Suppressor macrophage treated with lipopolysaccharide for 1 hour (primary cell): ENCODE data around the gene CCNL1.
"Not testable (repeated sequence)": the region's sequence is repeated elsewhere in the genome, so short reads cannot be mapped to it uniquely, and the experiment has no call there.

Experiments used
- DNase-seq, 3 donors: peaks; one replicate each; pipeline ENCODE4 v3.0.0-alpha.2; 2020 to 2022

CCNL1 gene

DNA sequence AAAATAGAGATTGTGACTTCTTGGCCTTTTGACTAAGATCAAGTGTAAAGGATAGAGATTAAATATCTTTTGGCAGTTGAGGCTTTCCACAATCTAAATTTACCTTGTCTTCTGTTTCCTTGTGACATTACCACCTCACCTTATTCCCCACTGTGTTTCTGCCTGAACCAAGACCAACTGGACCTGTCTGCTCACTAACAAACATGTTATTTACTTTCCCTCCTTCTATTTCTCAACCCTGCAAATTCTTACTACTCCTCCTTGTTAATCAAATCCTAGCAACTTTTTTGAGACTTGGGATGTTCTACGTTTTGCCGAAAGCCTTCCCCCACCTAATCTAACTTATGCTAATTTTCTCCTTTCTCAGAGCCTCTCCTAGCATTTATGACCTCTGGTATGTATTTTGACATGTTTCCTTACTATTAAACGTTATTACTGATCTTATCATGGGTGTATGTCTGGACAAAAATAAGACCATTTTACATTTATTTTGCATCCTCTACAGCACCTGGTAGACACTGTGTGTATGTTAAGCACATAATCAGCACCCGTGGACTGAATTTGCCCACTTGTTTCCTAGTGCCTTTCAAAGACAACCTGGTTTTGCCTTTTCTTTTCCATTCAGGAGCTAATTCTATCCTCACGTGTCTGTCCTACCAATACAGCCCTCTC is 7.6 kb upstream of the CCNL1 start:
- no peak for DNase-seq

DNA sequence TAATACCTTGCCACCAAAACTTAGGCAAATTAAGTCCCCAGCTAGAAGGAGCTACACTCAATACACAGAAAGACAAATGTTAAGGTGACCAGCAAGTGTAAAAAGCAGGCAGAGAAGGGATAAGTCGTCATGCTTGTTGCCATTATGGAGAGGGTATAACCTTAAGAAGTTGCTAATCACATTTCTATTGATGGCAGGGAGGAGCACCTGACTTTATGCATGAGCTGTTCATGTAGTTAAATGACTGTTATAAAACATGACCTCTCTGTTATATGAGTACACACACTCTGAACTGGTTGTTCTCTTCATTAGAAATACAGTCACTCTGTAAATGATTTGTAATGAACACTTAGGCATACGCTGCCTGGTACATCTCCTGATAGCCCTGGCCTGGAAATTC is 6.6 kb upstream of the CCNL1 start:
- DNase-seq = no peak

DNA sequence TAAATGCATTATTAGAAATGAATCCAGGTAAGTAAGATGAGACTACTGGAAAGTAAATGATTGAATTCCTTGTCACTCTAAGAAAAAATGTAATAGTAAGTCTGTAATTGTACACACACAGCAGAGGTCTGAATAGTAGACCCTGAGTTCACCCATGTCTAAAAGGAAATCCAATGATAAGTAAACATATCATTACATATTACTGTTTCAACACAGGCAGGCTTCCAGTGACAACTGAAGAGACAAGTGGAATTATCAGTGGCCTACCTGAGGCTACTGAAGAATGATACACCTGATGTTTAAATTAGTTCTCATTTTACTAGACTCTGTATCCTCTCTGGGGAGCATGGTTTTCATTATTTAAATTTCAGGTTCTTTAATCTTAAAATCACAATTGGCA is 6.2 kb upstream of the CCNL1 start:
- no peak for DNase-seq

DNA sequence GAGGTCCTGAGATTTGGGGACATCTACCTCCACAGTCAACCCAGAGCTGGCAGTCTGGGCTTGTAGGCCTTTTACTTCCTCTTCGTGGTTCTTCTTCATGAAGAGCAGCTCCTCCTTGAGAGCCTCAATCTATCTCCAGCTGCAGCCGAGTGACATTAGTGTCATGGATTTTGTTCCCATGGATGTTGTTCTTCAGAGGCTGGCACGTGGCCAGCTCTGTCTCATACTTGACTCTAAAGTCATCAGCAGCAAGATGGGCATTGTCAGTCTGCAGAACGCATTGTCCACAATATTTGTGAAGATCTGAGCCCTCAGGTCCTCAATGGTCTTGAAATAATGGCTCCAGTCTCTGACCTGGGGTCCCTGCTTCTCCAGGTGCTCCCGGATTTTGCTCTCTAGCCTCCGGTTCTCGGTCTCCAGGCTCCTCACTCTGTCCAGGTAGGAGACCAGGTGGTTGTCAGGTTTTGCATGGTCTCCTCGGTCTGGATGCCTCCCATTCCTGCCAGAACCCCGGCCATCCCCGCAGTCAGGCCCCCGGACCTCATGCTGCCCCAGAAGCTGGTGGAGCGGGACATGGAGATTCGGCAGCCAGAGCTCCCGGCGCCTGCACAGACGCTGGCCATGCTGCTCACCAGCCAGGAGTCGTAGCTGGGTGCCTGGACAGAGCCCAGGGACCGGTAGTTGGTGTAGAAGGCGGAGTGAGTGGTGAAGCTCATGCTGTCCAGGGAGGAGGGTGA is 3.4 kb upstream of the CCNL1 start:
- no peak for DNase-seq

DNA sequence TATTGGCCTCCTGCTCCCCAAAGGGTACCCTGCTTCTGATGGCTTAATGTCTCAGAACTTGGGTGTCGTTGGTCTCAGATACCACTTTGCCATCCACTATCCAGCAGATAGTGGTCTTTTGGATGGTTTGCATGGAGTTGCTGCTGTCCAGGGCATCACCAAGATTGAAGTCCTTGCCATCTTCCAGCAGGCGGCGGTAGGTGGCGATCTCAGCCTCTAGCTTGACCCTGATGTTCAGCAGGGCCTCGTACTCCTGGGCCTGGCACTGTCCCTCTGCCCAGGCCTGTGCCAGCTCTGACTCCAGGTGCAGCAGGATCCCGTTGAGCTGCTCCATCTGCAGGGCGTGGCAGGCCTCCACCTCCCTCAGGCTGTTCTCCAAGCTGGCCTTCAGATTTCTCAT is 2.7 kb upstream of the CCNL1 start:
- not testable (repeated sequence) for DNase-seq

DNA sequence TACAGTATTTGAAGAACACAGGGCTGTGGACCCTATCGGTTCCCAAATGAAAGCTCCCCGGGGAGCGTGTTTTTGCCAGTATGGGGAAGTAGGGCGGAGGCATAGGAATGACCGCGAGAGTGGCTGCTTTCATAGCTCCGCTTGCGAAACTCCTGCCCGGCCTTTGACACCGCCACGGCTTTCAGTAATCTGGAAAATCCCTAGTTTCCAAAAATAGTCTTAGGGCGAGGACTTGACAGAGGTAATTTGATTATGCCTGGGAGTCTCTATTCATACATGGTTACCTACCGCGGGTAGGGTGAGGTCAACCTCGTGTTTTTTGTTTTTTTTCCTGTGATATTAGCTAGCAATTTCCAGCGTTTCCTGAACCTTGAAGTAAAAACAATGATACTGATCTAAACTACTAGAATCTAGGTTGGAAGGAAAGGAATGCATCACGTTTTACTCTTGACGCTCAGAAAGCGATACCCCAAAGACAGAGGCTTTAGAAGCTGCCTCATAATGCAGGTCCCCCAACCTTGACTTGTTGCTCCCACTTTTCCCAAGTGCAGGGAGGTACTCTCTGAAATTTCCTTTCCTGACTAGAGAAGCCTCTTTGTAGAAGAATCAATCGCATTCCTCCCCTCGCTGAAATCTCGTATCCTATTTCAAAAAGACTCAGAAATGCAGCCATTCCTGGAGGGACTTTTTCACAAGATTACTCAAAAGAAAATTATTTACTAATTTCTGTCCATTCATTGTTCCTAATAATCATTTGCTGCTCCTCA is 894 bp upstream of the CCNL1 start:
- DNase-seq = peak; percentile 95 to 99 (median 98)

DNA sequence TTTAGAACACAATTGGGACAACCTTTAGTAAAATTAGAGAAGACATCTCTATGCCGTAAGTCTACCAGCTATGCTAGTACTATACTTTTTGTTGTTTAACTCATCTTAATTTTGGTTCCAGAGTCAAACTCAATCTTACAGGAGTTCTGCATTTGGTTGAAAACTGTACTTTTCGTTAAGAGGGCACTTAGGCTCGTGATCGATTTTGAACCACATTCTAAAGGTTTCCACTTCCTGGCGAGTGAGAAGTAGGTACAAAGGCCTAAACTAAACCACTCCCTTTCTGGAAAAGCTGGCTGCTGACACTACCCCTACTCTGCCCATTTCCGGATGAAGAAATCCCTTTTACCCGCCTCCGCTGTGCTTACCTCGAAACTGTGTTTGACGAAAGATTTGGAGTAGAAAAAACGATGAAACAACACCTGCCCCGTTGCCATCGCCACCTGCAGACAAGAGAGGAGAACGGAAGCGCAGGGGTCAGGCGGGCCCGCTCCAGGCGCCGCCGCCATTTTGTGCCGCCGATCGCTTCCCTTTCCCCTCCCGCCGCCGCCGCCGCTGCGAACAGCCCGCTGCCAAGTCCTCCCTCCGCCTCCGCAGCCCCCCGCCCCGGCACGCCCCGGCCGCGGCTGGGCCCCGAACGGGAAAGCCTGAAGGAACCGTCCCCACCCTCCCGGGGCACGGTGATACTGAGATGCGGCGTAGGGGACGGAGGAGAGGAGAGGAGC is 748 bp downstream of the CCNL1 start:
- peak; percentile 81 to 91 (median 83) for DNase-seq

DNA sequence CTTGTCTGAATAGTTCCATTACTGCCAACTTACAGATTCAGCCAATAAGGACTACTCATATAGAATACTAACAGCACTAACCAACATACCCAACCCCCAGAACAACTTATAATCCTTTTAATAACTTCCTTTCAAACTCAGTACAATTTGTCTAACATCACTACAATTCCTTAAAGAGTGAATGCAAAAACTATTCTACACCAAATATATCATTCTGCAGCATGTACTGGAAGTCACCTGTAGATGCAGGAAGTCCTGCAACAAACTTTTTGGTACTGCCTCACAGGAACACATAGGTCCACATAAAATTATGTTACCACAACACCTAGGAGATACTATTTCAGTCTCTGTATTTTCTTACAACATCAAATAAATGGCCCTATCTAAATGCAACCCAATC is 2.1 kb downstream of the CCNL1 start:
- DNase-seq = peak in 1 of 3 donors; percentile 15

DNA sequence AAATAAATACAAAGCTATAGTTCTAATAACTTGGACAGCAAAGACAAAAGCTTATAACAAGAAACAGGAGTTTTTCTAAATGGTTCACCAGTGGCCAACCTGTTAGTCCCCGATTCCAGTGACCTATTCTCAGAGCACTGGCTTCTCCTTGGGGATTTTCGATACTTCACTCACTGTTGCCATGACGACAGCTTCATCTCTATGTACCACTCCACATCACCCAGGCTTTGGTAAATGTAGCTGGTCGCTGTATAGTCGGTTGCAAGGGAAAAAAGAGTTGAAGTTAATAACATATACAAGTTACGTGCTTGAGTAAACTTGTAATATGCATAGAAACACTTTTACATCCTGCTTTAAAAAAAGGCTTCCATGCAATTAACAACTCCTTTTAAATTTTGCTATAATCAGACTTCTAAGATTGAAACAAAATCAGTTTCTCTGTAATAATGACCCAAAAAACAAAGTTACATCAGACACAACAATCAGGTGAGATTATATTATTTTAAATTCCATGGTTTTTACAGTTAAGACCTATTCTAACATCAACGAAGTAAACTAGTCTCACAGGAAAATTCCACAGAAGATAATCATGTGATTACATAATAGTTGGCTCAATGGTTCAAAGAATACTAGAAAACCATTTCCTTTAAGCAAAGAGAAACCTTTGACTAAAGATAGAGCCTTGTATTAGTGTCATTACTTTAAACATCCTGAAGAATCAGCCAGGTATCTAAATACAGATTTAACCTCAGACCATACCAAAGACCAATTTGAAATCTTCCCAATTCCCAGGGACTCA is 2.9 kb downstream of the CCNL1 start:
- DNase-seq = peak; percentile 56 to 71 (median 66)

DNA sequence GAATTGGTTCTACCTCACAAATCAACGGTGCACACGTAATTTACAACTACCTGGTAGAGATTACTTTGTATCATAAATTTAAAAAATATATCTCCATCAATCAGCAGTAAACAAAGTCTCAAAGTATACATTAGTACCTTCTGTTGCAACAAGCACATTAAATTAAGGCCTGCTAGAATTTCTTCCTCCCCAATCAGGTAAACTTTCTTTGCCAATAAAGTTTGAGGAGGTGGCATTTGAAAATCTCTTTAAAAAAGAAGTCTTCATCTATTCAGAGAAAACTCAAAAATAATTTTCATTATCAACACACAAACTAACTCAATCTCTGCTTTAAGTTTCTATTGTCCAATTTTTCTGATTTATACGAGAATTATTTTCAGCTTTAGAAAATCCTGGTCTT is 4.4 kb downstream of the CCNL1 start:
- DNase-seq = no peak

DNA sequence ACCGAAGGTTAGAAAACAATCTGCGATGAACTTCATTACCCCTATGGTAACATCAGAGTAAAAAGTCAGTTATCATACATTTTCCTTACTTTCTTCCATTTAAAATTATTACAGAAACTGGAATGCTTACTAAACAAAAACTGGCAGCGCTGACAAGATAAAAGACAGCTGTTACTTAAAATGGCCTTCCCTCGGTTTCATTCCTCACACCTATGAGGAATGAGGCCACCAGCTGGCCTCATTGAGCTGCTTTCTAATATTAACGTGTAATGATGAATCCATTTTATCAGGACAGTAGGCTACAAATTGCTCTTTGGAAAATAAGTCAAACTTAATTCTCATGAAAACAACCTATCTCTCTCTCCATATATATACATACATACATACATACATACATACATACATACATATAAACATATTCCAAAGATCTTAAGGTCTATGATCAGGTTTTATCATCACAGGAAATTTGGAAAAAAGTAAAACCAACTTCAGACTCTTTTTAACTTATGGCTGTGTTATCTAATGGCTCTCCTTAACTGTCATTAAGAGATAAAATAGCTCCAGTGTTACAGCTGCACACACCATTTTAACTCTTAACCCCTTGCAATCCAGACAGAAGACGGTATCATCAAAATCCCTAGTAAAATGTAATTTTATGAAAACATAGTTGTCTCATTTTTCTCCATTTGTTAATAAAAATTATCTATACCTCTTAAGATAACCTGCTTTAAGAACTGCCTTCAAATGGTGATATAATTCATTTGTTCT is 5.2 kb downstream of the CCNL1 start:
- DNase-seq = no peak

DNA sequence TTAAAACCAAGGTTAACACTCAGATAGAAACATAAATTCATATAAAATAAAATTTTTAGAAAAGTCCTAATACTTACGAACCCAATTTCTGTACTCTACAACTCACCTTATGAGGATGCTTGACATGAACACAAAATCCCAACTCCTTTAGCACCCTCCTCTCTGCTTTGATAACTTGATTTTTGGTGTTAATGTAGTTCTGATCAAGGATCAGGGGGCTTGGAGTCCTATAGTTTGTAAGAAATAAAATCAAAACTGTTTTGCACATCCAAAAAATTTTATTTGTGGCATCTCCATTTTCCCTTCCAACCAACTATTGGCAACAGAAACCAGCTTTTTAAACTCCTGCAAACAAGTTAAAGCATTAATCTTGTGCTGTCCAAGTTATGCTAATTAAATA is 7.0 kb downstream of the CCNL1 start:
- no peak for DNase-seq

DNA sequence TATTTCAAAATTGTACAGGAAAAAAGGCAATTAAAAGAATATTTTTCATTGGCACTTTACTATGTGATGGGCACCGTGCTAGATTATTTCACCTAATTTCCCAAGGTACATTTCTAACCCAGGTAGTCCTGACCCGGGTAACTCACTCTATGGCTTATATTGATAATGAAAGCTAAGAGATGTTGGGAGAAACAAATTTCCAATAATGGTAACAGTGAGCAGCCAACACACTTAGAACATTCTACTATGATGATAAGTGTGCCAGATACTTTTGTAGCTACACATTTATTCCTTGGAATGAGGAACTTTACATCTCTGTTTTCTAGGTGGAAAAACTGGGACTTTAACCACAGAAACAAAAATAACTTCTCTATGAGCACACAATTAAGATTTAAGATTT is 7.5 kb downstream of the CCNL1 start:
- DNase-seq = no peak

DNA sequence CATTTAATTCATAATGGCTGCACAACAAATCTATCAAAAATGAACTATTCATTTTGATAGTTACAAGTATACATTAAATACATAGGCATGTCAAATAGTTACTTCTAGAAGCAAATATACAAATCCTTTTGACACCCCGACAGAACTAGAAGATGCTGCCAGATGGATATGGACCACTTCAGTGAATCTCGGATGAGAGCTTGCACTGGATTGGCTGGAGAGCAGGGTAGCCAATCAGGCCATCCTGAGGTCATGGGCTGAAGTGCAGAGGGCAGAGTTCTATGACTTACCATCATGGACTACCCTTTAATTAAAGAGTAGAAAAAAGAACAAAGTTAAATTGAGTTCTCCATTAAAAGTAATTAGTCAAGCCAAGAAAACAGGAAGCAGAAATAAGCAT is 8.3 kb downstream of the CCNL1 start:
- no peak for DNase-seq

DNA sequence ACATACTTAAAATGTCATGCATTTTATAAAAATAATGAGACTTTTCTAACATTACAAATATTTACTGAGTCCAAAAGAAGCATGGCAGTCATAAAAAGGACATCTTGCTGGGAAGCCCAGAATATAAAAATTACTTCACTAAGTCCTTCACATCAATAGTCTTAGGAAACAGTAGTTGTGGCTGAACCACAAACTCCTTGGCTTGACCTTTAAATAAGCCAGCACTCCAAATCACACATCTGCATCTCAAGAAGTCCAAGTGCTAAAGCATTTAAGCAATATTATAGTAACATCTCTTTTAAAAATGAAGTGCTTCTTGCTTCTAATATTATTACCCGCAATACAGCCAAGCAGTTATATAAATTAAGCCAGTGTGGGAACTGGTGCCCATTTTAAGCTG is 8.8 kb downstream of the CCNL1 start:
- DNase-seq = no peak

DNA sequence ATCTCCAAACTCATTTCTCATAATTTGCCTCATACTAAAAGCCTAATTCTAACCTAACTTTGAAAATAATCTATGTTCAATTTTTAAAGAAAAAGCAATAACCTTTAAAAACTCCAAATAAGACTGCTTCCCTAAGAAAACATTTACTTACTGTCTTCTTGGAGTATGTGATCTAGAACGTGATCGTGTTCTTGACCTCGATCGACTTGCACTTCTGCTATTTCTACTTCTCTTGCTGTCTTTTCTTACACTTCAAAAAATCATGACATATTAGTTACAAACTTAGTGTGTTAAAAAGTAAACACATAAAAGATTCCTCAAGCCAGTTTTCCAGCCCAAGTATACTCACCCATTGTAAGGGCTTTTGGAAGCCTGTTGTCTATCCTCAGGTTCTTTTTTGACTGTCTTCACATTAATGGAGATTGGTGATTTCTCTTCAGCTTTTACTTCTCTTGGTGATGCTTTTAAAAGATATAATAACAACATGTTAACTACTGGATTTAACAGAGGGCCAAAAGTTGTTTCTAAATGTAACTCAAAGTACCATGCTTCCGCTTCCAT is 10.7 kb downstream of the CCNL1 start:
- DNase-seq = no peak

DNA sequence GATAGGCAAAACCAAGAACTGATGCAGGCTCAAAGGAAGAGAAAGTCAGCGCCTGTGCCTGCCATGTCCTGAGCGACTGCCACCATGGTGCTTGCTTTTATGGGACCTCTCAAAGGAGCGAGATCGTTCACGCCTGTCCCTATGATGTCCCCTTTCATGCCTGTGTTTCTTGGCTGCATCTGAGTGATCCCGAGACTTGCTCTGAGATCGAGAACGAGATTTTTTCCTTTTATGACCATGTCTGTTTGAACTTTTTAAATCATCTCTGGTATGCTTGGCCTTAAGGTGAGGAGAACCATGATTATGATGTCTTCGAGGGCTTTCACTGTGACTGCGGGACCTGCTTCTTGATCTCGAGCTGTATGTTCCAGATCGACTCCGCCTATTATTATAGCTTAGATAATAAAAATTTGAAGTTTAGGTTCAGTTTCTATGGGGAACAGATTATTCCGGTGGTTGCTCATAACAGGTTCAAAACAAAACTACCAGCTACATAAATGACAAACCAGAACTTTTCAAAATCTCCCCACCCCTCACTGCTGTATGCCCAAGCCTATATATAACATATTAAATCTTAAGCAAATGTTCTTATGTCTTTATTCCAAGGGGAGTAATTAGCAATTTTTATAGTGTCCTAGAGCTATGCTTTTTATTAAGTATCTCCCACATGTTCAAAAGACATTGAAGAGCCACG is 11.6 kb downstream of the CCNL1 start:
- DNase-seq = no peak

DNA sequence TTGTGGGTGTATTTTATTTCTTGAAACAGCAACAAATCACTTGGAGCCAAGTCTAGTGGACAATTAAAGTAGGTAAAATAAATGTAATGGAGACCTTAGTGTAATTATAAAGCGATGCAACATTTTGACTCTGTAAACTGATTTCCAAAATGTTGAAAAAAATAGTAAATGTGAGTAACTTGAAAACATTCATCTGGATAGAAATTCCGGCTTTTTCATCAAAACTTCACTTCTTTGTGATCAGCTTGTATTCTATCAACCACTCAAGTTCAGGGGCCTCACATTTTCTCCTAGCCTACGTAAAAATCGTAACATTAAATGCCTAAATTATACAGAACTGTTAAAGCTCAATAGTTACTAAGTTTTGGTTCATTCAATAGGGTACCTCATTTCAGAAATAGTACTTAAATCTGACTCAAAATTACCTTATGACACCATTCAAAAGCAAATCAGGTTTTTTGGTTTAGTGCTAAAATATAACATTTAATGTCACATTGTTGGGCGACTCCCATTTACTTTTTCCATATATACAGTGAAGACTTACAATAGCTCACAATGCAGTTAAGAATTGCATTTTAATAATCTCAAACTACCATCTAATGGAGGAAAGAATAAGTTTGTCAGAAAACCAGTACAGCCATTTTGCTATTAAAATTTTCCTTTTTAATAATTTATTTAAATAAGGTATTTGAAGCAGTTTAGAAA is 12.7 kb downstream of the CCNL1 start:
- no peak for DNase-seq

DNA sequence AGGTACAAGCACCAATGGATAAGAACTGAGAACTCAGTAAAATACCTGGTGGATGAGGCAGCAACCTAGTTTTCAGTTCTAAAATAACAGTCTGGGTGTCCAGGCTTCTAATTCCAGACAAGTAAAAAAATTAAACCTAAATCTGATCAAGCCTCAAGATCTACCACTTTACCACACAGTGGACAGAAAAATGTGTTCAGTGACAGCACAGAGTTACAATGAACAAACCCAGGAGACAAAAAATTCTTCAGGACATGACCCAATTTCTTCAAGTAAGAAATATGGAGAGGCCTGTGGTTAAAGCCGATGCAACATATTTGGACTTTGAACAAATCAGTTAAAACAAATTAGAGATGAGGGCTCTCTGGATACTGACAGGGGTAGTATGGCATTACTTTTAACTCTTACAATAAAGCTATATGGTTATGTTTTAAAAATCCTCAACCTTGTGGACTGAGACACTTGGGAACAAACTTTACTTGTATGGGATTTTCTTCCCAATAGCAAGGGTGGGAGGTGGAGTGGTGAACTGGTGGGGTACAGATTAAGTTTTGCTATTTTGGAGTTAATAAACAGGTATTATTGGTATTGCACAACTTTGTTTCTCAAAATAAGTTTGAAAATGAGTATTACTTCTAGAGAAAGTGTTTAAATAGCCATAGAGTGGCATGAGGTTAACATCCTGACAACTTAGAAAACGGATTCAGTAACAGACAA is 14.2 kb downstream of the CCNL1 start:
- DNase-seq = no peak
